ENCODE data around the gene RPL39L.

Gene RPL39L

GRCh38 chr3:187077537-187077936, 61.8 kb downstream of the RPL39L start:
- POLR2A ChIA-PET: no interaction called here
- CTCF ChIA-PET: no interaction called here
- no peak for DNase-seq (ENCODE audit: extremely low spot score)
- TF ChIP-seq FOXA1 (IDR thresholded peaks at IDR 0.05) (no peak), HDGF (IDR thresholded peaks at IDR 0.05; ENCODE audit: borderline replicate concordance) (no peak), L3MBTL2 (conservative IDR thresholded peaks at IDR 0.05) (no peak), SUZ12 (IDR thresholded peaks at IDR 0.05) (no peak), NFRKB (IDR thresholded peaks at IDR 0.05) (no peak), ELF4 (IDR thresholded peaks at IDR 0.05) (no peak), SP1 (IDR thresholded peaks at IDR 0.05) (no peak), ZNF384 (IDR thresholded peaks at IDR 0.05) (no peak), FOXM1 (IDR thresholded peaks at IDR 0.05; ENCODE audit: borderline replicate concordance) (no peak), ARNT (IDR thresholded peaks at IDR 0.05) (no peak), TARDBP (IDR thresholded peaks at IDR 0.05) (no peak), CTBP1 (IDR thresholded peaks at IDR 0.05; ENCODE audit: borderline replicate concordance) (no peak), LEF1 (IDR thresholded peaks at IDR 0.05; ENCODE audit: borderline replicate concordance) (no peak), BHLHE40 (IDR thresholded peaks at IDR 0.05; ENCODE audit: borderline replicate concordance) (no peak), PKNOX1 (IDR thresholded peaks at IDR 0.05) (no peak), FOXK2 (IDR thresholded peaks at IDR 0.05) (no peak)

GRCh38 chr3:187077085-187077484, 62.2 kb downstream of the RPL39L start:
- TF ChIP-seq SP1 (IDR thresholded peaks at IDR 0.05) (no peak), TARDBP (IDR thresholded peaks at IDR 0.05) (no peak), NFRKB (IDR thresholded peaks at IDR 0.05) (no peak), LEF1 (IDR thresholded peaks at IDR 0.05; ENCODE audit: borderline replicate concordance) (no peak), SUZ12 (IDR thresholded peaks at IDR 0.05) (no peak), HDGF (IDR thresholded peaks at IDR 0.05; ENCODE audit: borderline replicate concordance) (no peak), FOXK2 (IDR thresholded peaks at IDR 0.05) (no peak), CTBP1 (IDR thresholded peaks at IDR 0.05; ENCODE audit: borderline replicate concordance) (no peak), ELF4 (IDR thresholded peaks at IDR 0.05) (no peak), L3MBTL2 (conservative IDR thresholded peaks at IDR 0.05) (no peak), ARNT (IDR thresholded peaks at IDR 0.05) (no peak), ZNF384 (IDR thresholded peaks at IDR 0.05) (no peak), FOXA1 (IDR thresholded peaks at IDR 0.05) (no peak)
- DNase-seq (ENCODE audit: extremely low spot score): no peak
- POLR2A ChIA-PET: no interaction called here
- CTCF ChIA-PET: no interaction called here

- CTCF ChIA-PET: no interaction called here
- POLR2A ChIA-PET: no interaction called here
- no peak for DNase-seq (ENCODE audit: extremely low spot score)
- TF ChIP-seq LEF1 (IDR thresholded peaks at IDR 0.05; ENCODE audit: borderline replicate concordance): no peak
- TF ChIP-seq ARNT (IDR thresholded peaks at IDR 0.05): no peak
- no peak for TF ChIP-seq CTBP1 (IDR thresholded peaks at IDR 0.05; ENCODE audit: borderline replicate concordance)
- TF ChIP-seq BHLHE40 (IDR thresholded peaks at IDR 0.05; ENCODE audit: borderline replicate concordance): no peak
- TF ChIP-seq ELF4 (IDR thresholded peaks at IDR 0.05): no peak
- no peak for TF ChIP-seq FOXA1 (IDR thresholded peaks at IDR 0.05)
- TF ChIP-seq PKNOX1 (IDR thresholded peaks at IDR 0.05): no peak
- TF ChIP-seq ZNF384 (IDR thresholded peaks at IDR 0.05): no peak
- TF ChIP-seq SUZ12 (IDR thresholded peaks at IDR 0.05): no peak
- TF ChIP-seq FOXM1 (IDR thresholded peaks at IDR 0.05; ENCODE audit: borderline replicate concordance): no peak
Measured at GRCh38 chr3:187076297-187076696, 63.0 kb downstream of the RPL39L start.

- POLR2A ChIA-PET: no interaction called here
- CTCF ChIA-PET: no interaction called here
- TF ChIP-seq NFRKB (IDR thresholded peaks at IDR 0.05): no peak
- no peak for TF ChIP-seq SP1 (IDR thresholded peaks at IDR 0.05)
- TF ChIP-seq FOXM1 (IDR thresholded peaks at IDR 0.05; ENCODE audit: borderline replicate concordance): no peak
- no peak for TF ChIP-seq TARDBP (IDR thresholded peaks at IDR 0.05)
- no peak for TF ChIP-seq CTBP1 (IDR thresholded peaks at IDR 0.05; ENCODE audit: borderline replicate concordance)
- no peak for TF ChIP-seq FOXK2 (IDR thresholded peaks at IDR 0.05)
- no peak for TF ChIP-seq ELF4 (IDR thresholded peaks at IDR 0.05)
- no peak for TF ChIP-seq LEF1 (IDR thresholded peaks at IDR 0.05; ENCODE audit: borderline replicate concordance)
- TF ChIP-seq BHLHE40 (IDR thresholded peaks at IDR 0.05; ENCODE audit: borderline replicate concordance): no peak
- TF ChIP-seq ZNF384 (IDR thresholded peaks at IDR 0.05): no peak
- no peak for TF ChIP-seq HDGF (IDR thresholded peaks at IDR 0.05; ENCODE audit: borderline replicate concordance)
- no peak for TF ChIP-seq PKNOX1 (IDR thresholded peaks at IDR 0.05)
- TF ChIP-seq L3MBTL2 (conservative IDR thresholded peaks at IDR 0.05): no peak
- no peak for TF ChIP-seq FOXA1 (IDR thresholded peaks at IDR 0.05)
- TF ChIP-seq SUZ12 (IDR thresholded peaks at IDR 0.05): no peak
- no peak for DNase-seq (ENCODE audit: extremely low spot score)
Measured at GRCh38 chr3:187074846-187075245, 64.5 kb downstream of the RPL39L start.

GRCh38 chr3:187073581-187074098, 65.7 kb downstream of the RPL39L start:
- ChIA-PET CTCF (no interaction called here), POLR2A (no interaction called here)
- no peak for DNase-seq (ENCODE audit: extremely low spot score)
- TF ChIP-seq L3MBTL2 (conservative IDR thresholded peaks at IDR 0.05) (no peak), ARNT (IDR thresholded peaks at IDR 0.05) (no peak), SUZ12 (IDR thresholded peaks at IDR 0.05) (no peak), LEF1 (IDR thresholded peaks at IDR 0.05; ENCODE audit: borderline replicate concordance) (no peak), ZNF384 (IDR thresholded peaks at IDR 0.05) (no peak), FOXA1 (IDR thresholded peaks at IDR 0.05) (no peak), SP1 (IDR thresholded peaks at IDR 0.05) (no peak), FOXK2 (IDR thresholded peaks at IDR 0.05) (no peak), PKNOX1 (IDR thresholded peaks at IDR 0.05) (no peak), NFRKB (IDR thresholded peaks at IDR 0.05) (no peak), FOXM1 (IDR thresholded peaks at IDR 0.05; ENCODE audit: borderline replicate concordance) (no peak), BHLHE40 (IDR thresholded peaks at IDR 0.05; ENCODE audit: borderline replicate concordance) (no peak), TARDBP (IDR thresholded peaks at IDR 0.05) (no peak), HDGF (IDR thresholded peaks at IDR 0.05; ENCODE audit: borderline replicate concordance) (no peak), ELF4 (IDR thresholded peaks at IDR 0.05) (no peak), CTBP1 (IDR thresholded peaks at IDR 0.05; ENCODE audit: borderline replicate concordance) (no peak)

Data from HEK293T (cell line).